GM19240 (cell line): Measurements from ENCODE around the gene PXDN.
"Not testable (repeated sequence)": the region's sequence is repeated elsewhere in the genome, so short reads cannot be mapped to it uniquely, and the experiment has no call there.

ENCODE experiments used
- DNase-seq: peaks from one replicate; pipeline ENCODE4 v3.0.0; 2011; ENCODE audit warnings: low spot score; ENCODE audit not compliant: insufficient read length

PXDN gene

GRCh38 chr2:1741851-1742250 is 2.5 kb downstream of the PXDN start:
- DNase-seq, result no peak

DNA sequence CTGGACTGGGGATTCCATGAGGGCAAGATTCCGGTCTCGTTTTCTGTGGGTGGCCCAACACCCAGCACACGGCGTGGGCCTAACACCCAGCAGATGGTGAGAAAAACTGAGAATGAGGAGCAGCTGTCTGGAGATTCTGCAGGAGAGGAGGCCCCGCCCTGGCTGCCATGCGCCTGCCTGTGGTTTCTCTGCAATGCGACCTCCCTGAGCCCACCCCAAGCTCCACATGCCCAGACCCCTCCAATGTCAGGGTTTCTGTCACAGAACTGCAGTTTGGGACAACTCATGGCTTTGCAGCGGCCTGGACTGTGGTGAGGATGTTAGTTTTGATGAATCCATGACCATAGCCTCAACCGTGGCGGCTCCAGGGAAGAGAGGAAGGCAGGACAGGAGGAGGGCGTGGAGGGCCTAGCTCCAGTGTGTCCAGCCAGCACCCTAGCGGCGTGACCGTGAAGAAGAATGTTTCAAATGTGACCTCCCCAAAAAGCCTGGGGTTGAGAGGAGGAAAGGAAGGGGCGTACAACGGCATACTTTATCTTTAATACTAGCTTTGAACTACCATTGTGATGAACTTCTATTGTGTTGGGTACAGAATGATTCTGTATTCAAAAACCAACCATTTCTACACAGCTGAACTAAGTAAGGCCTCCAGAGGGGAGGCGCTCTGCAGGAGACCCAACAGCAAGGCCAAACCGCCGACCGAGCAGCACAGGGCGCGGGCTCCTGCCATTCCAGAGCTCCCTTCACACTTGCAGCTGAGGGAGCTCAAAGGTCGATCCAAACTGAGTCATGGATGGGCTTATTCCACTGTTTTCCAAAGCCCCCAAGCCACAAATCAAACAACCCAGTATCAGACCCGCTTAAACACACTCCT is 3.4 kb downstream of the PXDN start:
- DNase-seq, result no peak

DNA sequence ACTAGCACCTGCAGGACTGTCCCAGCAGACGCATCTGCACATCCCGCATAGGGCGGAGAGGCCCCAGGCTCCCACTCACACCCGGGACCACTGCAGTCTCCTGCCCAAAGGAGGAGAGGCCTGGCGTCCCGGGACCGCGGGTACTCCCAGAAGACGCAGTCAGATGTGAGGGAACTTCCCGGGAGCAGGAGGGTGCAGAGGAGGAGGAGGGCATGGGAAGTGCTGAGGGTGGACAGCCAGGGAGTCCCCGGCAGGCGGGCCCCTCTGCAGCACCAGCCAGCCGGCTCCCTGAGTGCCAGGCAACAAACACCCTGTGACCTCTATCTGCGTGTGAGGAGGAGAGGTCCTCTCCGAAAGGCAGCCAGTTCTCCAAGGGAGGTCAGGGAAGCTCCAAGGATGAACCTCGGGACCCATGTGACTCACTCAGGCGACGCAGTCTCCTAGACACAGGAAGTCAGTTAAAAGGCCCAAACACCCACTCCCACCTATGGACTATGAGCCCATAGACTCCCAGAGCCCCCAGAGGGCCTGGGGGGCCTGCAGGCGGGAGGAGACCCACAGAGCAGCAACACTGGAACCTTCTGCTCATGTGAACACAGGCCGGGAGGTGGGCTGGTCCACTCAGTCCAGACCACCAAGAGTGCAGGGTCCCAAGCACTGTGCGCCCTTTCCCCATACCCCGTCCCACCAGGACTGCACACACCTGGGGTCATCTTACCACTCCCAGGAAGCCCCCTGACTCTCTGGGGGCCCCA is 4.2 kb downstream of the PXDN start:
- DNase-seq, result no peak

DNA sequence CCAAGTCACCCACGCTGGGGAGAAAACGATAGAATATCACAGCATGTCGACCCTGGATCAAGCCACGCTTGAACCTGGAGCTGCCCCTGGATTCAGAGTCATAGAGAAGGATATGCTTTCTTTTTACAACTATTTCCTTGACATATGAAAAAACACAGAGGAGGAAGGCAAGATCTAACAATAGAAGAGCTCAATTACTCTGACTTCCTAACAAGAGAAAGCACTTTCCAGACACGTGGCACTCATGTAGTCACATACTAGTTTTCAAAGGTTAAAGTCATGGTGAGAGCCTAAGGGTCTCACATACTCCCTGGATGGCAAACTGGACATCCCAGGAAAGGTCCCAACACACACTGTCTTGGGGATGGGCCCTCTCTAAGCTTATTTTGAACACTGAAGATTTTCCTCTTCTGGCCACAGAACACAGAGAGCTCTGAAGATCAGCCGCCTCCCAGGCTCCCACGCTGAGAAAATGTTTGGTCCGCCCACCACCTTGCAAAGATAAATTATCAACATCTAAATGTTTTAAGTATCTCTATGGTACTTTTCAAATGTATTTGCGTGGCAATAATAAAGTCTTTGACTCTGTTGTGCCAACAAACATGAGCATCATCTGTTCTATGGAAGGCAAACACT is 4.9 kb downstream of the PXDN start:
- no peak for DNase-seq

DNA sequence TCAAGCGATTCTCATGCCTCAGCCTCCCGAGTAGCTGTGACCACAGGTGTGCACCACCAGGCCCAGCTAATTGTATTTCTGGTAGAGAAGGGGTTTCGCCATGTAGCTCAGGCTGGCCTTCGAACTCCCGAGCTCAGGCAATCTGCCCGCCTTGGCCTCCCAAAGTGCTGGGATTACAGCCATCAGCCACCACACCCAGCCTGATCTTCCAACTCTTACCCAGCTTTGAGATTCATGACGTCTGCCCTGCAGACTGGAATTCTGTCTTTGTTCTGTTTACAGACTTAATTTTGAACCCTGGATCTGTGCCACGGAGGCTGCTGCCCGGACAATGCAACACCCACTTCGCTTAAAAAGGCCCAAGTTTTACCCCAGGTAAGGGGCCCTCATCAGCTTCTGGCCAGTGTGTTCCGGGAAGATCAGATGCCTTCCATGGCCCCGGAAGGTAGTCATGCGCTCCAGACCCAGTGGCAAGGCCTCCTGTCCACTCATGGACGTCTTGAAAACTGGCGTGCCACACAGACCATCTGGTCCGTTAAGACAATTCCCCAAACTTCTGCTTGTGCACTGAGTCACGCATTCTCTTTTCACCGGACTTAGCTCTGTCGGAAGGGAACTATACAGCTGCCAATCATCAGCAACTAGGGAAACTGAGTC is 5.5 kb downstream of the PXDN start:
- no peak for DNase-seq

GRCh38 chr2:1738163-1738562 is 6.2 kb downstream of the PXDN start:
- DNase-seq, result no peak

GRCh38 chr2:1736997-1737480 is 7.3 kb downstream of the PXDN start:
- no peak for DNase-seq

GRCh38 chr2:1736045-1736444 is 8.3 kb downstream of the PXDN start:
- no peak for DNase-seq

DNA sequence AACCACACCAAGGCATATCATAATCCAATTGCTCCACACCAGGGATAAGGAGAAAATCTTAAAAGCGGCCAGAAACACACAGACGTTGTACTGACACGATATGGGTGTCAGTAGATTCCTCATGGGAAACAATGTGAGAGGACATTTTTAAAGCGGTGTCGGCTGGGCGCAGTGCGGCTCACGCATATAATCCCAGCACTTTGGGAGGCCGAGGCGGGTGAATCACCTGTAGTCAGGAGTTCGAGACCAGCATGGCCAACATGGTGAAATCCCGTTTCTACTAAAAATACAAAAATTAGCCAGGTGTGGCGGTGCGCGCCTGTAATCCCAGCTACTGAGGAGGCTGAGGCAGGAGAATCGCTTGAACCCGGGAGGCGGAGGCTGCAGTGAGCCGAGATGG is 11.0 kb downstream of the PXDN start:
- DNase-seq, result not testable (repeated sequence)

DNA sequence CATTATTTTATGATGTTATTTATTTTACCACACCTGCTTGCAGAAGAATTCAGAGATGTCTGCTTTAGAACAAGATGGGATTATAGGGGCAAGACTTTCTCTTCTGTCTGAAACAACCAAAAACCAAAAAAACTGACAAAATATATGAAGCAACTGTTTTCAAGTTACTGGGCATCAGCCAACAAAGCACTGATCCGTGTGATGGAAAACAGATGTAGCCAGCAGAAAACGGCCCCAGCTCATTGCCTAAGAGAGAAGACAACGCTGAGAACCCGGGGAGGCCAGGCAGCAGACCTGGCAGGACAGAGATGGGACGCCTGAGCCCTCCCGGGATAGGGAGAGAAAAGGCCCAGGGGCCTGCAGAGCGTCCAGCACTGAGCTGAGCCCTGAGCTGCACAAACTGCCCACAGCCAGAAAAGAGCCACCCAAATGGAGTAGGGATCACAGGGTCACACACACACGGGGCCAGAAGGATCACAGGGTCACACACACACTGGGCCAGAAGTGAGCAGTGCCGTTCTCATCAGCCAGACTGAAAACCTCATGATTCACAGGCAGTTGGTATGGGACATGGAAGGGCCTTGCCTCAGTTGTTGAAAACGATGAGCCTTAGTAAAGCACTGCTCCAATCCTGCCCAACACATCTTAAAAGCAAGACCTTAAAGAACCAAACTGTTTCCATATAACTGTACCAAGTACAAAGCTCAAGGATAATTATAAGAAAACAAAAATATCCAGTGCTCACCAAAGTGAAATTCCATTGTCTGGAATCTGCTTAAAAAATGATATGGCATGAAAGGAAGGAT is 12.1 kb downstream of the PXDN start:
- DNase-seq, result no peak

- no peak for DNase-seq
Observed at GRCh38 chr2:1731447-1731962, 12.8 kb downstream of the PXDN start.

DNA sequence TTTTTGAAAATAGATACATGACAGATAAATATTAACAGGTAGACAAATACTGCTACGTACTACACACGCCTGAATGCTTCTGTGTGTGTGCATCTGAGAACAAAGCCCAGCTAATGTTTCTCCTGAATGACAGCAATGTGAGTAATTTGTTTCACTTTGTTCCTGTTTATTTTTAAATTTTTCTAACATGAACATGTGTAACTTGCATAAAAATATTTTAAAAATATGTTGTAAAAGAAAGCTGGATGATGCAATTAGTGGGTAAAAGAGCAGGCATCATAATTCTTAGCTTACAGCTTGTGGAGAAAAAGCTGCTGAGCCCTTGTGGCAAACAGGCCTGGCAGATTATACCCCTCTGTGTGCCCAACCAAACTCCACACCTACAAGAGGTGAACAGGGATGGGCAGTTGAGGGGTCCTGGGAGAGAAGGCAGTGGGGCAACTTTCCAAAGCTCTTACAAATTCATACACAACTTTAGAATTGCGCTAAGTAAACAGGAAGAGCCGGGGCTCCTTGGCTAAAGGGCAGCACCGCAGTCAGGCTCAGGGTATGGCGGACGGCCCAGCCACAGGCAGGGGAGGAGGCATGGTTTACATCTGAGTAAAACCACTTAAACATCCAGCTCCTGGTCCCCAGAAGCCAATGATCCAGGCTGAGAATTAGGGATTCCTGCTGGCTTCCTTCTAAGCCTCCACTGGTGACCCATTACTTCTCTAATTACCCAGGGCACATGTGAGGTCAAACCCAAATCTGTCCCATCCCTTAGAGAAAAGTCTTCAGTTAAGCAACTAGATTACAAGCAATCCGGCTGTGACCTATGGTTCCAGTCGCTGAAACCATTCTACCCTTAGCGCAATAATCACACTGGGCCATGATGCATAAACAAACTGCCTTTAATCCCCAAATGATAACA is 14.0 kb downstream of the PXDN start:
- DNase-seq, result no peak

DNA sequence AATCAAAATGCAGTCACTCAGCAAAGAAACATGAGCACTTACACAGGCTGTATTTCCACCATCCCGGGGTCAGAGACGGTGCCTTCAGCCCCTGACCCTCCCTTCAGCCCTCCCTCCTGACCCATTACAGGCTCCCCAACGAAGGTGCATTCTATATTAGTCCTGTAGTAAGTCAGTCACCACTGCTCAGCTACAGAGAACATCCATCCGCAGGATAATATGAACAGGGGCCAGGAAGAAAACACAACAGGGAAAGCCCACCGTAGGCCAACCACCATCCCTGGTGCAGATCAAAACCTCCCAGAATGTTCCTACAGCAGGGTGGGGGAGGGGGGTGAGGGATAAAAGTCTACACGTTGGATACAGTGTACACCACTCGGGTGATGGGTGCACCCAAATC is 15.1 kb downstream of the PXDN start:
- no peak for DNase-seq

DNA sequence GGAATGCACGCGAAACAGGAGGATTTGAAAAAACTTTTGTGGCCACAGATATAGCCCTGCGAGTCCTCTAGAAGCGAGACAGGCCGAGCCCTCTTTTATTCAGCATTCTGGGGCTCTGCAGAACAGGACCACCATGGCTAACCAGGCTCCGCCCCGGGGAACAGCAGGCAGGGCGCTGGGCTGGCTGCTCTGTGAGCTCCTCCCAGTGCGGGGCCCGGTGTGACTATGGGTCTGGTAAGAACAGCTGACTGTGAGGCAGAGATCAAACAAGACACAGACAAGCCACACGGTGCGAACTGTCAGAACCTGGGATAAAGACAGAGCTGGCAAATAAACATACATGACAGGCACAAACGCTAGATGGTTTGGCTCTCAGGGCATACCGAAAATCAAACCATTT is 15.5 kb downstream of the PXDN start:
- no peak for DNase-seq

DNA sequence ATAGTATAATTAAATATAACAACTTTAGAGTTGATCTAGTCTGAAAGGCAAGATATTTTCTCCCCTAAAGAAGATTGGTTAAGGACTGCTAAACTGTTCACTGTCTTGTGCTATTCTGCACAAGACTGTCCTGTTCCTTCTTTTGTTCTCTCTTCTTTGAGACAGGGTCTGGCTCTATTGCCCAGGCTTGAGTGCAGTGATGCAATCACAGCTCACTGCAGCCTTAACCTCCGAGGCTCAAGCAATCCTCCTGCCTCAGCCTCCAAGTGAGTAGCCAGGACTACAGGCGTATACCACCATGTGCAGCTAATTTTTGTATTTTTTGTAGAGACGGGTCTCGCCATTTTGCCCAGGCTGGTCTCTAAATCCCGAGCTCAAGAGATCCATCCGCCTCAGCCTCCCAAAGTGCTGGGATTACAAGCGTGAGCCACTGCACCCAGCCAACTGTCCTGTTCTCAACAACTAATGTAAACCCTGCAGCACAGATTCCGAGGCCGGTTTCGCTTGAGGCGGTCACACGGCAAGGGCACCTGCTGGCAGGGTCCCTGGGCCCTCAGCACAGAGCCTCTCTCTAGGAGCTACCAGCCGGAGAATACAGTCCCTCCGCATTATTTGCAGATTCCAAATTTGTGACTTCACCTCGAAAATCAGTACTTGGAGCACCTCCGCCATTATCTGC is 16.4 kb downstream of the PXDN start:
- no peak for DNase-seq

GRCh38 chr2:1727101-1727771 is 17.1 kb downstream of the PXDN start:
- no peak for DNase-seq

- no peak for DNase-seq
Observed at GRCh38 chr2:1726558-1726957, 17.8 kb downstream of the PXDN start.

GRCh38 chr2:1724351-1724750 is 20.0 kb downstream of the PXDN start:
- not testable (repeated sequence) for DNase-seq
